HUES64 (cell line): ENCODE measurements around the gene CUEDC1.

Experiments
- H3K27ac ChIP-seq: 2 replicates; pipeline ENCODE4 v1.7.0; 2013; ENCODE audit warnings: low read depth, low read length, inconsistent platforms
- H3K27me3 ChIP-seq: 2 replicates; pipeline ENCODE4 v1.6.1; 2013; ENCODE audit warnings: mild to moderate bottlenecking, low read length; ENCODE audit not compliant: insufficient read depth
- H3K36me3 ChIP-seq: 2 replicates; pipeline ENCODE4 v1.6.1; 2013; ENCODE audit warnings: mild to moderate bottlenecking, low read length; ENCODE audit not compliant: insufficient read depth
- H3K4me1 ChIP-seq: 2 replicates; pipeline ENCODE4 v1.6.1; 2013; ENCODE audit warnings: mild to moderate bottlenecking, low read length, moderate library complexity; ENCODE audit not compliant: insufficient read depth
- H3K4me3 ChIP-seq: 2 replicates; pipeline ENCODE4 v1.5.1; 2013; ENCODE audit warnings: mild to moderate bottlenecking, low read length, moderate library complexity
- H3K9ac ChIP-seq: 2 replicates; pipeline ENCODE4 v1.6.1; 2013; ENCODE audit warnings: mild to moderate bottlenecking, low read depth, low read length
- H3K9me3 ChIP-seq: 2 replicates; pipeline ENCODE4 v1.6.1; 2013; ENCODE audit warnings: low read depth, low read length; ENCODE audit not compliant: insufficient read depth
- WGBS: fragments of 150-250, 120-280 bp; methylation state at CpG from one replicate; pipeline ENCODE4 v1.1.7; 2013; ENCODE audit warnings: missing lambda C conversion rate; 5-methylcytosine and 5-hydroxymethylcytosine counted together

The CUEDC1 gene

GRCh38 chr17:57879437-57880085, 75.7 kb downstream of the CUEDC1 start:
- Histone ChIP-seq H3K36me3 (no peaks in the 10 kb centered on the region; the same call in 1 of the 2 replicates), H3K4me3 (no peak overlapping the region), H3K9ac (peak overlapping the region; percentile 22; the same call in 1 of the 2 replicates), H3K9me3 (0 out of 2 replicates have a peak, but pooled peaks cover 5% of the 10 kb centered on the region), H3K27ac (peak overlapping the region; percentile 73), H3K27me3 (no peaks in the 10 kb centered on the region), H3K4me1 (peaks cover 52% of the 10 kb centered on the region)
- WGBS = 41% methylated on average over 12 of the region's 12 CpGs

GRCh38 chr17:57877803-57878377, 77.3 kb downstream of the CUEDC1 start:
- H3K36me3 ChIP-seq = no peaks in the 10 kb centered on the region; the same call in 1 of the 2 replicates
- H3K4me3 ChIP-seq = no peak overlapping the region
- peaks cover 61% of the 10 kb centered on the region for H3K4me1 ChIP-seq
- no peak overlapping the region for H3K27ac ChIP-seq
- H3K27me3 ChIP-seq = no peaks in the 10 kb centered on the region
- H3K9me3 ChIP-seq = 0 out of 2 replicates have a peak, but pooled peaks cover 5% of the 10 kb centered on the region
- 83% methylated on average over 9 of the region's 9 CpGs for WGBS
- no peak overlapping the region for H3K9ac ChIP-seq

DNA sequence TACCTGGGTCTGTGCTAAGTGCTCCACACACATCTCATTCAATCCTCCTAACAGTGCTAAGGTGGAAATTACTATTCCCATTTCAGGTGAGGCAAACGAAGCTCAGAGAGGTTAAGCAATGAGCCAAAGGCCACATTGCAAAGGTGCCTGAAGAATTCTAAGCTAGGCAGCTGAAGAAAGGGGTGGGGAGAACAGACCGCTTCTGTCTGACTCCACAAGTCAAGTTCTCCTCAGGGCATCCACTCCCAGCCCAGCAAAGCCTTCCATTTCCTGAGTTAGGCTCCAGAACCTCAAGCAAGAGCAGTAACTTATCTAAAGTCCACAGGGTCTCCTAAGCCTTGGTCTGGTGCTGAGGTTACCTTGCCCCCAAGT, 78.4 kb downstream of the CUEDC1 start:
- WGBS = 76% methylated on average over 2 of the region's 2 CpGs

DNA sequence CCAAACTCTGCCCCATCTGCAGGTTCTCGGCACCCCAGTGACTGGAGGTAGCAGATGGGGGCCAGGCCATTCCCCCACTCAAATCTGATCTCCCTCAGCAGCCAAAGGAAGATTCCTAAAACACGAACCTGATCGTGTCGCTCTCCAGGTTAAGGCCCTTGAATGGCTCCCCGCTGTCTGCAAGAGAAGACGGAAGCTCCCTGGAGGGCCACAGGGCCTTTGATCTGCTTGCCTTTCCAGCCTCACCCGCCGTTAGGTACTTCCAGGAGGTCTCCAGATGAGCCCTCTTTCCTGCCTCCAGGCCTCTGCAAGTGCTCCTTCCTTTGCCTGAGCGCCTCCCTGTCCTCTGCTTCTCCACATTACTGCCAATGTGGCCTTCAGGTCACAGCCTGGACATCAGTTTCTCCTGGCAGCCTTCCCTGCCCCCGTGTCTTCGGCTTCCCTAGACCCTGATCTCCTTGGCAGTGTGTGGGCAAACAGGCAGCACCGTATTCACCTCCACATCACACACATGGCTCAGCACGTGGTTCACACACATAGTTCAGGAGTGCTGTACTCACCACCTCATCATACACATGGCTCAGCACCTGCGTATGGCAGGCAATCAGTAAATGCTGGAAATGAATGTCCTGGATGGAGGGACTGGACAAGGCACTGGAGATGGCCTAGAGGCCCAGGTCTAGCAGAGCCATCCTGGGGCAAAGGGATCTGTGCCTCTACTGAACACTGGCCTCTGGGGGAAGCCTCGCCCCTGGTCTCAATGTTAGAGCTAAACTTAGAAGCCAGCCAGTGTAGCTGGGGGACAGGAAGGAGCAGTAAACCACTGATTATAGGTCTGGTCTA, 79.0 kb downstream of the CUEDC1 start:
- Histone ChIP-seq H3K27me3 (no peaks in the 10 kb centered on the region), H3K4me1 (peaks cover 54% of the 10 kb centered on the region), H3K9ac (peak overlapping the region; percentile 34; the same call in 1 of the 2 replicates), H3K36me3 (peaks cover under 1% of the 10 kb centered on the region; the same call in 1 of the 2 replicates), H3K4me3 (no peak overlapping the region), H3K27ac (peak overlapping the region; percentile 95), H3K9me3 (no peaks in the 10 kb centered on the region)
- 41% methylated on average over 15 of the region's 15 CpGs for WGBS

More for the DNA sequence above, 78.4 kb downstream of the CUEDC1 start:
- no peaks in the 10 kb centered on the region for H3K27me3 ChIP-seq
- H3K36me3 ChIP-seq = no peaks in the 10 kb centered on the region; the same call in 1 of the 2 replicates
- no peak overlapping the region for H3K9ac ChIP-seq
- H3K27ac ChIP-seq = no peak overlapping the region
- peaks cover 60% of the 10 kb centered on the region for H3K4me1 ChIP-seq
- no peaks in the 10 kb centered on the region for H3K9me3 ChIP-seq
- no peak overlapping the region for H3K4me3 ChIP-seq

DNA sequence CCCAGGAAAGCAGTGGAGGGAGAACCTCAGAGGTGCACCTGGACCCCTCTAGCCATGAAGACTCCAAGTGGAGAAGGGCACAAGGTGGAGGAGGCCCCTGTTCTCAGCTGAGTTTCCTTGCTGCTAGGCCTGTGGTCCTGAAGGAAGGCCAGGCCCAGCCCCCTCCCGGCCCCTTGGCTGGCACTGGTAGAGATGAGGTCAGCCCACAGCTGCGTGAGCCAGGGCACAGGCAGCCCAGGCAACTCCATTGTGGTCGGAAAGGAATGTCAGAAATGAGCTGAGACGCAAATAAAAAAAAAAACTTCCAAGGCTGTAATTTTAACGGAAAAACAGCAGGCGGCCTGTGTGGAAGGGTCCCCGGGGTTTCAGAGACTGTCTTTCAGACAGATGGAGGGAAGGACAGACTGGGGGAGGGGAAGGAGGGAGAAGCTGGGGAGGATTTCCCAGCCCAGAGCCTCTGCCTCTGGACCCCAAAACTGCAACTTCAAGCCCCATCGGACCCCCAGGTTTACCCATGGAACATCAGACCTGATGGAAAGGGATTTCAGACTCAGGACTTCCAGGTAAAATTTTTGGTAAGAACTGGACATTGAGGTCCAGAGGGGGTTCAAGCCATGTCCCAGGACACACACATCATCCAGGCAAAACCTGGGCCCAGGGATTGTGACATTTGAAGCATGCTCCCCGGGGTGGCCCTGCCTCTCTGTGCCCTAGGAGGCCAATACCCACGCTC, 79.8 kb downstream of the CUEDC1 start:
- Histone ChIP-seq H3K4me3 (peak overlapping the region; percentile 17; the same call in 1 of the 2 replicates), H3K4me1 (peaks cover 50% of the 10 kb centered on the region)

GRCh38 chr17:57874434-57875289, 80.5 kb downstream of the CUEDC1 start:
- peak overlapping the region; percentile 17; the same call in 1 of the 2 replicates for H3K4me3 ChIP-seq

More for the DNA sequence above, 79.8 kb downstream of the CUEDC1 start:
- WGBS = 21% methylated on average over 10 of the region's 10 CpGs
- H3K27me3 ChIP-seq = no peaks in the 10 kb centered on the region
- H3K9me3 ChIP-seq = no peaks in the 10 kb centered on the region
- H3K36me3 ChIP-seq = peaks cover 3% of the 10 kb centered on the region; the same call in 1 of the 2 replicates
- H3K27ac ChIP-seq = peak overlapping the region; percentile 95
- peak overlapping the region; percentile 65; the same call in 1 of the 2 replicates for H3K9ac ChIP-seq

DNA sequence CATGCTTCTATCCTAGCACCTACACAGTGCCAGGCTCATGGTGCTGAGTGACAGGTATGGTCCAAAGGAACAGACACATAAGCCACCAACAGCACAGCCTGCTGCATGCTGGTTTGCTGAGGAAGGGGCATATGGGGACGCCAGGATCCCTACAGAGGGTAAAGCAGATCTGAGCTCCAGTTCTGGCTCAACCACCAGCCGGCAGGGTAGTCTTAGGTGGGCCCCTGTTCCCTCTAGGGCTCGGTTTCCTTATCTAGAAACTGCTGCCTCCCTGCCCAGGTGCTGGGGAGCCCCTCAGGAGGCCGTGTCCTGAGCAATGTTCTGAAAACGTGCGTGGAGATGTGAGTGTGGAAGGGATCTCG, 81.2 kb downstream of the CUEDC1 start:
- Histone ChIP-seq H3K4me3 (peak overlapping the region; percentile 14; the same call in 1 of the 2 replicates), H3K9ac (peak overlapping the region; percentile 81), H3K4me1 (peaks cover 39% of the 10 kb centered on the region), H3K27me3 (no peaks in the 10 kb centered on the region), H3K27ac (peak overlapping the region; percentile 95), H3K9me3 (no peaks in the 10 kb centered on the region), H3K36me3 (peaks cover 3% of the 10 kb centered on the region; the same call in 1 of the 2 replicates)
- WGBS = 52% methylated on average over 7 of the region's 7 CpGs

More at GRCh38 chr17:57874434-57875289, 80.5 kb downstream of the CUEDC1 start:
- H3K9me3 ChIP-seq = no peaks in the 10 kb centered on the region
- H3K27ac ChIP-seq = peak overlapping the region; percentile 95
- peaks cover 3% of the 10 kb centered on the region; the same call in 1 of the 2 replicates for H3K36me3 ChIP-seq
- WGBS = 12% methylated on average over 23 of the region's 33 CpGs
- H3K27me3 ChIP-seq = no peaks in the 10 kb centered on the region
- H3K9ac ChIP-seq = peak overlapping the region; percentile 81
- H3K4me1 ChIP-seq = peaks cover 43% of the 10 kb centered on the region

GRCh38 chr17:57873261-57874057, 81.8 kb downstream of the CUEDC1 start:
- 96% methylated on average over 16 of the region's 16 CpGs for WGBS
- no peaks in the 10 kb centered on the region for H3K9me3 ChIP-seq
- no peaks in the 10 kb centered on the region for H3K27me3 ChIP-seq
- H3K4me1 ChIP-seq = peaks cover 43% of the 10 kb centered on the region
- peak overlapping the region; percentile 95 for H3K27ac ChIP-seq
- H3K4me3 ChIP-seq = no peak overlapping the region
- H3K9ac ChIP-seq = peak overlapping the region; percentile 81; the same call in 1 of the 2 replicates
- H3K36me3 ChIP-seq = peaks cover 3% of the 10 kb centered on the region; the same call in 1 of the 2 replicates

GRCh38 chr17:57872536-57872935, 82.7 kb downstream of the CUEDC1 start:
- Histone ChIP-seq H3K27me3 (no peaks in the 10 kb centered on the region), H3K36me3 (peaks cover 3% of the 10 kb centered on the region; the same call in 1 of the 2 replicates), H3K27ac (no peak overlapping the region), H3K9ac (no peak overlapping the region), H3K4me3 (no peak overlapping the region), H3K4me1 (peaks cover 51% of the 10 kb centered on the region), H3K9me3 (no peaks in the 10 kb centered on the region)
- WGBS = 95% methylated on average over 14 of the region's 14 CpGs
